ENCODE measurements around the gene PRKCE. TPM values are rescaled to one million over a fixed set of nuclear protein-coding genes. Genes with fewer than 3 reads are reported as not detected.
A peak's percentile ranks its signal among the peaks of the same experiment; 100 is the strongest.

Gene PRKCE
- total and polyA plus RNA-seq, 2 experiments from 2014 or later = 13.2 to 19.2 TPM

- H3K27me3 ChIP-seq = no peaks in the 10 kb centered on the region
- no peak overlapping the region for H3K27ac ChIP-seq
- DNase-seq (ENCODE audit: low read depth in 1 of 2, low spot score in 1 of 2) = peak in 1 of 2 donors; percentile 92
- no peaks in the 10 kb centered on the region for H3K9me3 ChIP-seq (ENCODE audit: low read depth)
- H3K4me1 ChIP-seq (ENCODE audit: low read depth) = peaks cover 7% of the 10 kb centered on the region
- no peak for TF ChIP-seq CTCF (IDR thresholded peaks at IDR 0.05; ENCODE audit: low read depth, low read length)
- no peaks in the 10 kb centered on the region for H3K36me3 ChIP-seq
- no peak overlapping the region for H3K4me3 ChIP-seq
Measured at GRCh38 chr2:46073540-46074046, 422.1 kb downstream of the PRKCE start.

GRCh38 chr2:46074501-46074900, 423.0 kb downstream of the PRKCE start:
- no peak for TF ChIP-seq CTCF (IDR thresholded peaks at IDR 0.05; ENCODE audit: low read depth, low read length)
- H3K27me3 ChIP-seq = no peaks in the 10 kb centered on the region
- H3K4me1 ChIP-seq (ENCODE audit: low read depth) = peaks cover 7% of the 10 kb centered on the region
- peak in 1 of 2 donors; percentile 46 for DNase-seq (ENCODE audit: low read depth in 1 of 2, low spot score in 1 of 2)
- H3K36me3 ChIP-seq = no peaks in the 10 kb centered on the region
- H3K4me3 ChIP-seq = no peak overlapping the region
- no peak overlapping the region for H3K27ac ChIP-seq
- H3K9me3 ChIP-seq (ENCODE audit: low read depth) = no peaks in the 10 kb centered on the region

DNA sequence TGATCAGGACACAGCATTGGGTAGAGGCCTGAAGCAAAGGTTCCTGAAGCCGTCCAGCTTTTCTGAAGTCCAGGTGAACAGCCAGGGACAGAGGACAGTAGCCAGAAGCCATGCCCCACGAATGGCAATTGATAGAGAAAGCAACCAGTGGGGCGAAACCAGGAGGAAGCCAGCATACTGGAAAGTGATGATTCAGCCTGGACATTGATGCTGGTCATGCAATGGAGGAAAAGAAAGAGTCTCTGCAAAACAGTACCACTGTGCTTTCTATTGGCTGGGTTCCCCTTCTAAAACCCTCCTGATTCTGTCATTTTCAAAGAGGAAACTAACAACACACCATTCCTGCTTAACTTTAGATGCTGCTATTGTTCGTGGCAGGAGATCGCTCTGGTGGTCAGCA, 424.4 kb downstream of the PRKCE start:
- H3K9me3 ChIP-seq (ENCODE audit: low read depth) = no peaks in the 10 kb centered on the region
- H3K4me3 ChIP-seq = no peak overlapping the region
- TF ChIP-seq CTCF (IDR thresholded peaks at IDR 0.05; ENCODE audit: low read depth, low read length) = no peak
- peaks cover 7% of the 10 kb centered on the region for H3K4me1 ChIP-seq (ENCODE audit: low read depth)
- no peaks in the 10 kb centered on the region for H3K36me3 ChIP-seq
- no peak for DNase-seq (ENCODE audit: low read depth in 1 of 2, low spot score in 1 of 2)
- H3K27ac ChIP-seq = no peak overlapping the region
- H3K27me3 ChIP-seq = no peaks in the 10 kb centered on the region

- Histone ChIP-seq H3K4me1 (ENCODE audit: low read depth) (peaks cover 7% of the 10 kb centered on the region), H3K27ac (no peak overlapping the region), H3K4me3 (no peak overlapping the region), H3K36me3 (no peaks in the 10 kb centered on the region), H3K27me3 (no peaks in the 10 kb centered on the region), H3K9me3 (ENCODE audit: low read depth) (no peaks in the 10 kb centered on the region)
- no peak for DNase-seq (ENCODE audit: low read depth in 1 of 2, low spot score in 1 of 2)
- TF ChIP-seq CTCF (IDR thresholded peaks at IDR 0.05; ENCODE audit: low read depth, low read length) = no peak
Measured at GRCh38 chr2:46076251-46076650, 424.8 kb downstream of the PRKCE start.

DNA sequence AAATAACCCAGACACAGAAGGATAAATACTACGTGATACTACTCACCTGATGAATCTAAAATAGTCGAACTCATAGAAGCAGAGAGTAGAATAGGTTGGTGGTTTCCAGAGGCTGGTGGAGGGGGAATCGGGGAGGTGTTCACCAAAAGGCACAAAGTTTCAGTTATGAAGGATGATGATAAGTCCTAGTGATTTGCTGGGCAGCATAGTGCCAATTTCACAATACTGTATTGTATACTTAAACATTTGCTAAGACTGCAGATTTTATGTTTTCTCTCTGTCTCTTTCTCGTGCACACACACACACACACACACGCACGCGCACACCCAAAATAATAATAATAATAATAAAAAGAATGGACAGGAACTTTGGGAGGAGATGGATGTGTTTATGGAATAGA, 425.4 kb downstream of the PRKCE start:
- Histone ChIP-seq H3K9me3 (ENCODE audit: low read depth) (no peaks in the 10 kb centered on the region), H3K36me3 (no peaks in the 10 kb centered on the region), H3K4me1 (ENCODE audit: low read depth) (peaks cover 7% of the 10 kb centered on the region), H3K4me3 (no peak overlapping the region), H3K27ac (no peak overlapping the region), H3K27me3 (no peaks in the 10 kb centered on the region)
- no peak for TF ChIP-seq CTCF (IDR thresholded peaks at IDR 0.05; ENCODE audit: low read depth, low read length)
- DNase-seq (ENCODE audit: low read depth in 1 of 2, low spot score in 1 of 2) = no peak
